Kidney (tissue), 14 donors: Measurements from ENCODE around the gene PTPRN. TPM values are rescaled to one million over a fixed set of nuclear protein-coding genes. Genes with fewer than 3 reads are reported as not detected.

ENCODE experiments used
- DNase-seq, 5 donors: peaks; one replicate each; pipeline ENCODE4 v3.0.0-alpha.2; 2013 to 2020
- FAIRE-seq: peaks from 2 replicates; lab custom pipeline; 2012; peaks lifted over from hg19 to GRCh38; lab: Jason Lieb, UNC
- H3K27ac ChIP-seq, 2 donors: one replicate each; pipeline ENCODE4 v1.7.0; 2013; ENCODE audit warnings: low read depth in 2 of 2, low read length in 2 of 2, inconsistent platforms in 1 of 2
- H3K27me3 ChIP-seq: one replicate; pipeline ENCODE4 v1.7.1; 2013; ENCODE audit warnings: low read length, inconsistent platforms; ENCODE audit not compliant: control insufficient read depth, insufficient read depth
- H3K36me3 ChIP-seq, 3 donors: one replicate each; pipeline versions ENCODE4 v1.7.0 to v1.7.1; 2013; ENCODE audit warnings: low read length in 3 of 3, control low read depth in 1 of 3, inconsistent platforms in 1 of 3; ENCODE audit not compliant: insufficient read depth in 3 of 3, control insufficient read depth in 2 of 3
- H3K4me1 ChIP-seq, 3 donors: one replicate each; pipeline versions ENCODE4 v1.7.0 to v1.7.1; 2013; ENCODE audit warnings: low read length in 3 of 3, inconsistent platforms in 1 of 3, low read depth in 1 of 3; ENCODE audit not compliant: control insufficient read depth in 2 of 3, insufficient read depth in 2 of 3
- H3K4me3 ChIP-seq, 3 donors: one replicate each; pipeline versions ENCODE4 v1.7.0 to v1.8.1; 2013; ENCODE audit warnings: low read length in 3 of 3, control low read depth in 1 of 3, inconsistent platforms in 1 of 3
- H3K9ac ChIP-seq, 3 donors: one replicate each; pipeline versions ENCODE4 v1.7.0 to v1.7.1; 2013; ENCODE audit warnings: low read length in 3 of 3, control low read depth in 1 of 3, inconsistent platforms in 1 of 3
- H3K9me3 ChIP-seq, 3 donors: one replicate each; pipeline versions ENCODE4 v1.7.0 to v1.7.1; 2013; ENCODE audit warnings: low read length in 3 of 3, control low read depth in 1 of 3, inconsistent platforms in 1 of 3; ENCODE audit not compliant: control insufficient read depth in 2 of 3, insufficient read depth in 1 of 3
- intact Hi-C: fragments of 100-400 bp; cut with DNase I; formaldehyde crosslinking; loops from one replicate; pipeline ENCODE4 v1.11.1; 2022
- polyA plus RNA-seq: library from polyadenylated mRNA; stranded (reverse); fragments of 350-450 nt; fragmentation: Illumina TruSeq; extraction: RNeasy Lipid Tissue Mini Kit (QIAGEN cat#74804); gene quantifications from one replicate; pipeline ENCODE4 v1.2.3, GENCODE V29; 2014; ENCODE audit warnings: low read depth, low replicate concordance; ENCODE audit not compliant: insufficient read depth
- total RNA-seq: library from RNA; stranded (reverse); fragmentation: NEBNext Ultra II Directional; extraction: Animal tissue kit (Norgen Biotek cat#: 25700); gene quantifications from one replicate; pipeline ENCODE4 v1.2.1, GENCODE V29; 2021
- TF ChIP-seq, protein P1 (sequence below): IDR thresholded peaks from 3 replicates; pipeline ENCODE4 v1.5.1; 2012; ENCODE audit warnings: mild to moderate bottlenecking, moderate library complexity, borderline replicate concordance; ENCODE audit not compliant: insufficient read depth; ENCODE audit errors: extremely low read depth
- donor health status: control.
- donor health status: control.
- donor health status: control.
- donor health status: control.
- donor health status: control.
- donor health status: DM: yes; HTN: yes; CAD: no.
- donor health status: Normal renal cell carcinoma (clear cell type).

PTPRN gene
- total and polyA plus RNA-seq, 2 donors from 2014 or later: not detected

DNA sequence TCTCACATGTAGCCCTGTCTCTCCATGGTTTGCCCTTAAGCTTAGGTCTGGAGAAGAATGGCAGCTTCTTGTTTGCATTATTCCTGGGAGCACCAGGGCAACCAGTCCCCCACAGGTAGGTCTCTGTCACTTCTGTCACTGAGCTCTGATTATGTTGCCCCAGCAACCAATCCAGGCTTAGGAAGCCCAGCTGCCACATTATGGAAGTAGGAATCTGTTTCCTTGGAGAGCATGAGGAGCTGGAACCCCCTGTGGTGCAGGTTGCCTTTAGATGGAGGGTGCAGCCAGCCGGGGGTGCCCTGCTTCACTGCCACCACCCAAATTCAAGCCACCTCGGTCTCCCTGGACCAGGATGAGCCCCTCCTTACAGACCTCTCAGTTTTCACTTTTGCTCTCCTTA, 18.5 kb upstream of the PTPRN start:
- DNase-seq (no peak), FAIRE-seq (no peak)
- H3K27ac ChIP-seq: no peak overlapping the region
- no peaks in the 10 kb centered on the region for H3K9me3 ChIP-seq
- H3K36me3 ChIP-seq: no peaks in the 10 kb centered on the region
- intact Hi-C loops: no loop called here
- no peak overlapping the region for H3K4me3 ChIP-seq
- peaks cover 7% of the 10 kb centered on the region for H3K27me3 ChIP-seq
- H3K9ac ChIP-seq: no peak overlapping the region
- TF ChIP-seq, protein P1, sequence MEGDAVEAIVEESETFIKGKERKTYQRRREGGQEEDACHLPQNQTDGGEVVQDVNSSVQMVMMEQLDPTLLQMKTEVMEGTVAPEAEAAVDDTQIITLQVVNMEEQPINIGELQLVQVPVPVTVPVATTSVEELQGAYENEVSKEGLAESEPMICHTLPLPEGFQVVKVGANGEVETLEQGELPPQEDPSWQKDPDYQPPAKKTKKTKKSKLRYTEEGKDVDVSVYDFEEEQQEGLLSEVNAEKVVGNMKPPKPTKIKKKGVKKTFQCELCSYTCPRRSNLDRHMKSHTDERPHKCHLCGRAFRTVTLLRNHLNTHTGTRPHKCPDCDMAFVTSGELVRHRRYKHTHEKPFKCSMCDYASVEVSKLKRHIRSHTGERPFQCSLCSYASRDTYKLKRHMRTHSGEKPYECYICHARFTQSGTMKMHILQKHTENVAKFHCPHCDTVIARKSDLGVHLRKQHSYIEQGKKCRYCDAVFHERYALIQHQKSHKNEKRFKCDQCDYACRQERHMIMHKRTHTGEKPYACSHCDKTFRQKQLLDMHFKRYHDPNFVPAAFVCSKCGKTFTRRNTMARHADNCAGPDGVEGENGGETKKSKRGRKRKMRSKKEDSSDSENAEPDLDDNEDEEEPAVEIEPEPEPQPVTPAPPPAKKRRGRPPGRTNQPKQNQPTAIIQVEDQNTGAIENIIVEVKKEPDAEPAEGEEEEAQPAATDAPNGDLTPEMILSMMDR: no peak
- no peaks in the 10 kb centered on the region for H3K4me1 ChIP-seq

DNA sequence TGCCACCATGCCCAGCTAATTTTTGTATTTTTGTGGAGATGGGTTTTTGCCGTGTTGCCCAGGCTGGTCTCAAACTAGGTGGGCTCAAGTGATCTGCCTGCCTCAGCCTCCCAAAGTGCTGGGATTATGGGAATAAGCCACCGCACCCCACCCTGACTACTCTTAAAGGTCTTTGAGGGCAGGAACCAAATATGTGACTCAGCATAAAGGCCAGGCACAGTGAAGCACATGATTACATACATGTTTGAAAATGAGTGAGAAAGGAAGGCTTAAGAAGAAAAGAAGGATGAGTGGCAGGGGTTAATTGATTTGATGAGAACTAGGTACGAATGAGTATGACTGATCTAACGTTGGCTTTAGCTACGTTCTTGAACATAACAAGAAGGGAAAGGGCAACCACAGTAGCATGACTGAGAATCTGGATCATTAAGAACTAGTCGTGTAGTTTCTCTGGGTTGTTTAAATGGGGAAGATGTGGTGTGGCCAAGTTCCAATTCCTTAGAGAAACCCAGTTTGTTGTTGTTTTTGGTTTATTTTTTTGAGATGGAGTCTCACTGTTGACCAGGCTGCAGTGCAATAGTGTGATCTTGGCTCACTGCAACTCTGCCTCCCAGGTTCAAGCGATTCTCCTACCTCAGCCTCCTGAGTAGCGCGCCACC, 16.6 kb upstream of the PTPRN start:
- no peaks in the 10 kb centered on the region for H3K4me1 ChIP-seq
- no peaks in the 10 kb centered on the region for H3K27me3 ChIP-seq
- no peak overlapping the region for H3K4me3 ChIP-seq
- no peaks in the 10 kb centered on the region for H3K9me3 ChIP-seq
- H3K27ac ChIP-seq: no peak overlapping the region
- H3K36me3 ChIP-seq: no peaks in the 10 kb centered on the region
- intact Hi-C loops: no loop called here
- FAIRE-seq: no peak
- no peak overlapping the region for H3K9ac ChIP-seq
- no peak for DNase-seq
- TF ChIP-seq, protein P1: no peak

DNA sequence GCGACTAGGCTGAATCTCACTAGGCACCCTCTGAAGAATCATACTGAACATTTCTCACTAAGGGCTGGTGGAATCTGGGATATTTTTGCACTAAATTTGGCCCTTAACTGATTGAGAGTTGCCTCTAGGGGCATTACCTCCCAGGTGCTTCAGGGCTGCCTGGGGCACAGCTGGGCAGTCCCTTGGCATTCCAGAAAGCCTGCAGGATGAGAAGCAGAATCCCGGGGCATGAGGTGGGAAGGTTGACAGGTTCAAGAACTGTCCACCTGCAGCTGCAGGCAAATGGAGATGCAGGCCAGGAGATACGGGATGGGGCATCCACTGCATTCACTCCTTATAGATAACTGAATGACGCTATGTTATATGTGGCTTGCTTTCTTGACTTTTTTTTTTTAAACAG, 15.9 kb upstream of the PTPRN start:
- intact Hi-C loops: no loop called here
- TF ChIP-seq, protein P1: no peak
- DNase-seq: no peak
- H3K36me3 ChIP-seq: no peaks in the 10 kb centered on the region
- FAIRE-seq: no peak
- no peaks in the 10 kb centered on the region for H3K4me1 ChIP-seq
- H3K27ac ChIP-seq: no peak overlapping the region
- H3K4me3 ChIP-seq: no peak overlapping the region
- no peaks in the 10 kb centered on the region for H3K9me3 ChIP-seq
- no peak overlapping the region for H3K9ac ChIP-seq
- no peaks in the 10 kb centered on the region for H3K27me3 ChIP-seq

DNA sequence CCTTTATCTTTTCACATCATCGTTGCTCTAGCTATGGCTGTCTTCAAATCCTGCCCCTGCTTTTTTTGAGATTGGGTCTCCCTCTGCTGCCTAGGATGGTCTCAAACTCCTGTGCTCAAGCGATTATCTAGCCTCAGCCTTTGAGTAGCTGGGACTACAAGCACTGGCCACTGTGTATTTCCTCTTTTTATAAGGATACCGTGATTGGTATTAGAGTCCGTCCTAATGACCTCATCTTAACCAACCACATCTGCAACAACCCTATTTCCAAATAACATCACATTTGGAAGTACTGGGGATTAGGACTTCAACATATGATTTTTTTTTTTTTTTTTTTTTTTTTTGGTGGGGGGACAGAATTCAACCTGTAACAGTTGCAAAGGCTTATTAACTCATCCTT, 14.2 kb upstream of the PTPRN start:
- H3K27ac ChIP-seq: no peak overlapping the region
- H3K27me3 ChIP-seq: no peaks in the 10 kb centered on the region
- H3K9me3 ChIP-seq: no peaks in the 10 kb centered on the region
- FAIRE-seq (no peak), DNase-seq (no peak)
- no peaks in the 10 kb centered on the region for H3K4me1 ChIP-seq
- H3K4me3 ChIP-seq: no peak overlapping the region
- TF ChIP-seq, protein P1: no peak
- no peak overlapping the region for H3K9ac ChIP-seq
- intact Hi-C loops: no loop called here
- no peaks in the 10 kb centered on the region for H3K36me3 ChIP-seq
